Gastroesophageal sphincter (tissue), 3 donors: ENCODE data around the gene GRAMD4.

Experiments
- EP300 ChIP-seq: sonication (generic); formaldehyde crosslinking; IDR thresholded peaks from one replicate; pipeline ENCODE4 v1.6.1; 2017; ENCODE audit warnings: antibody characterized with exemption, mild to moderate bottlenecking
- TF ChIP-seq, protein P1 (sequence below), 4 experiments: fragments of 200-600 bp in 2 of 4; fragments of 450-650 bp in 2 of 4; sonication (generic) in 1 of 4; IDR thresholded peaks; one replicate each; pipeline ENCODE4 v1.5.1; 2017 to 2019; ENCODE audit warnings: antibody characterized with exemption in 4 of 4, mild to moderate bottlenecking in 2 of 4, moderate library complexity in 2 of 4

- TF ChIP-seq, protein P1, sequence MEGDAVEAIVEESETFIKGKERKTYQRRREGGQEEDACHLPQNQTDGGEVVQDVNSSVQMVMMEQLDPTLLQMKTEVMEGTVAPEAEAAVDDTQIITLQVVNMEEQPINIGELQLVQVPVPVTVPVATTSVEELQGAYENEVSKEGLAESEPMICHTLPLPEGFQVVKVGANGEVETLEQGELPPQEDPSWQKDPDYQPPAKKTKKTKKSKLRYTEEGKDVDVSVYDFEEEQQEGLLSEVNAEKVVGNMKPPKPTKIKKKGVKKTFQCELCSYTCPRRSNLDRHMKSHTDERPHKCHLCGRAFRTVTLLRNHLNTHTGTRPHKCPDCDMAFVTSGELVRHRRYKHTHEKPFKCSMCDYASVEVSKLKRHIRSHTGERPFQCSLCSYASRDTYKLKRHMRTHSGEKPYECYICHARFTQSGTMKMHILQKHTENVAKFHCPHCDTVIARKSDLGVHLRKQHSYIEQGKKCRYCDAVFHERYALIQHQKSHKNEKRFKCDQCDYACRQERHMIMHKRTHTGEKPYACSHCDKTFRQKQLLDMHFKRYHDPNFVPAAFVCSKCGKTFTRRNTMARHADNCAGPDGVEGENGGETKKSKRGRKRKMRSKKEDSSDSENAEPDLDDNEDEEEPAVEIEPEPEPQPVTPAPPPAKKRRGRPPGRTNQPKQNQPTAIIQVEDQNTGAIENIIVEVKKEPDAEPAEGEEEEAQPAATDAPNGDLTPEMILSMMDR (IDR thresholded peaks at IDR 0.05) = no peak
- TF ChIP-seq EP300 = no peak
Observed at GRCh38 chr22:46710806-46711205, 90.6 kb downstream of the GRAMD4 start.
